GM12872 (cell line): Measurements from ENCODE around the gene FAM3B.

ENCODE experiments used
- TF ChIP-seq, protein P1 (sequence below): IDR thresholded peaks from 3 replicates; pipeline ENCODE4 v1.5.1; 2011; ENCODE audit warnings: low read depth, mild to moderate bottlenecking, low read length, moderate library complexity; ENCODE audit not compliant: insufficient read depth

FAM3B gene

DNA sequence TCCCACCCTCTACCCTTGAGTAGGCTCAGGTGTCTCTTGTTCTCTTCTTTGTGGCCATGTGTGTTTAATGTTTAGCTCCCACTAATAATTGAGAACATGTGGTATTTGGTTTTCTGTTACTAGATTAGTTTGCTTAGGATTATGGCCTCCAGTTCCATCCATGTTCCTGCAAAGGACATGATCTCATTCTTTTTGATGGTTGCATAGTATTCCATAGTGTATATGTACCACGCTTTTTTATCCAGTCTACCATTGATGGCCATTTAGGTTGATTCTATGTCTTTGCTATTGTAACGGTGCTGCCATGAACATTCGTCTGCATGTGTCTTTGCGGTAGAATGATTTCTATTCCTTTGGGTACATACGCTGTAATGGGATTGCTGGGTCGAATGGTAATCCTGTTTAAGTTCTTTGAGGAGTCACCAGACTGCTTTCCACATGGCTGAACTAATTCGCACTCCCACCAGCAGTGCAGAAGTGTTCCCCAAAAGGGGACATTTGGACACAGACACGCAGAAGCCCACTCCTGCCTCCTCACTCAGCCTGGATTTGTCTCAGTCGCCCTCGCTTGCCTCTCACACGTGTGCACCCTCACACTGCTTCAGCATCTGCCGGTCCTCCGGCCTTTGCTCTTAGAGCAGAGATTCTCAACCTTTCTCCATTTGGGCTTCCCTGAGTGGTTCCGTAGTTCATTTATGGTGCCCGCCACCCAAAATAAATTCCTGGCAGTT lies 48.9 kb downstream of the FAM3B start:
- TF ChIP-seq, protein P1, sequence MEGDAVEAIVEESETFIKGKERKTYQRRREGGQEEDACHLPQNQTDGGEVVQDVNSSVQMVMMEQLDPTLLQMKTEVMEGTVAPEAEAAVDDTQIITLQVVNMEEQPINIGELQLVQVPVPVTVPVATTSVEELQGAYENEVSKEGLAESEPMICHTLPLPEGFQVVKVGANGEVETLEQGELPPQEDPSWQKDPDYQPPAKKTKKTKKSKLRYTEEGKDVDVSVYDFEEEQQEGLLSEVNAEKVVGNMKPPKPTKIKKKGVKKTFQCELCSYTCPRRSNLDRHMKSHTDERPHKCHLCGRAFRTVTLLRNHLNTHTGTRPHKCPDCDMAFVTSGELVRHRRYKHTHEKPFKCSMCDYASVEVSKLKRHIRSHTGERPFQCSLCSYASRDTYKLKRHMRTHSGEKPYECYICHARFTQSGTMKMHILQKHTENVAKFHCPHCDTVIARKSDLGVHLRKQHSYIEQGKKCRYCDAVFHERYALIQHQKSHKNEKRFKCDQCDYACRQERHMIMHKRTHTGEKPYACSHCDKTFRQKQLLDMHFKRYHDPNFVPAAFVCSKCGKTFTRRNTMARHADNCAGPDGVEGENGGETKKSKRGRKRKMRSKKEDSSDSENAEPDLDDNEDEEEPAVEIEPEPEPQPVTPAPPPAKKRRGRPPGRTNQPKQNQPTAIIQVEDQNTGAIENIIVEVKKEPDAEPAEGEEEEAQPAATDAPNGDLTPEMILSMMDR: no peak

DNA sequence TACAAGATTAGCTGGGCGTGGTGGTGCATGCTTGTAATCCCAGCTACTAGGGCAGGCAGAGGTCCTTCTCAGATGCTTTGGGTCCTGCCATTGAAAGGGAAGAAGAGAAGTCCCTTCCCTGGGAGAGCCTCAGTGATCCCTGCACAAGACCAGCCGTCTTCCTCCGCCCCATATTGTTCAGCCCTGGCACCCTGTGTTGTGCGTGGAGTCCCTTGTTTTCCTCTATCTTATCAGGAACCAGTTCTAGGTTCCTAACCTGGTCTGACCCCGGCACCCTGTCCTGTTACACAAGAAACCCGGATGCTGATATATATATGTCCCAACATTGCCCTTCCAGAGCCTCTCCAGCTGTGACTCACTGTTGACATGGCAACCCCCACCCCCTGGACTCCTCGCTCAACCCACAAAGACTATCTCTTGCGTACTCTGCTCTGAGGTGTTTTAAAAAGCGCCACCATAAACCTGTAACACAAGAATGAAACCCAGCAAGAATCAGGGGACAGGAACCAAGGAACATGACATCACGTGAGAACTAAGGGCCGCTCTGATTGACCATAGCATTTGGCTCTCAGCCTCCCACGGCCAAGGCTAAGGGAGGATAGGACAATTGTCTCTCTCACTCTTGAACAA lies 50.0 kb downstream of the FAM3B start:
- TF ChIP-seq, protein P1: no peak

- TF ChIP-seq, protein P1: no peak
These were observed 50.8 kb downstream of the FAM3B start for GRCh38 chr21:41367301-41367944.

DNA sequence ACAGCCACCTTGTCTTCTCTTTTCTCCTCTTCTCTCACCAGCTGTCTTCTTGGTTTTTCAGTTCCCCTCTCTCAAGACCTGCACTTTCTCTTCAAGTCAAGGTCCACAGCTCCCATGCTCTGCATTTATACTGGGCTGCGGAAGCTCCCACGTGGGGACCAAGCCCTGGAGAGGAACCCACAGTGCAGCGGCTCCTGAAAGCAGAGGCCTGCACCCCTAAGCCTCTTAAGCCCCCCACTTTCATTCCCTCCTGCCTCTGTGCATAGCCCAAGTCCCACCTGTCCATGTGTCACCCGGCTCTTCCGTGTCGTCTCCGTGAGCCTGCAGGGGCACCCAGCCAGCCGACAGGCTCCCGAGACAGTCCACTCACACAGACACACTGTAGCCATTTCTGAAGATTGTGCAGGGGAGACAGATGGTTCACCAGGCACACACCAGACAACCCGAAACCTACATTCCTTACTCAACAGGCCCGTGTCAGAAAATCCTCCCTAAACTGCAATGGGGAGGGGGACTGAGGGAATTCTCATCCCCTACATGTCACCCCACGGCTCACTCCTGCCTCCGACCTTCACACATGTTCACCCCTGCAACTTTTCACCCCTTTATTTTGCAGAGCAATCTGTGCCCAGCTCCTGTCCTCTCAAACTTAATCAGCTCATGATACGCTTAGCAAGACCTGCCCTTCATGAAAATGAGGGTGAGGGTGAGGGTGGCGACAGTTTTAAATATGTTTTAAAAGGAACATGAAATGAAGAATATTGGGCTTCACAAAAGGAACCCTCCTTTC lies 51.5 kb downstream of the FAM3B start:
- TF ChIP-seq, protein P1: no peak

- TF ChIP-seq, protein P1: no peak
These were observed 52.1 kb downstream of the FAM3B start for GRCh38 chr21:41368735-41369104.

DNA sequence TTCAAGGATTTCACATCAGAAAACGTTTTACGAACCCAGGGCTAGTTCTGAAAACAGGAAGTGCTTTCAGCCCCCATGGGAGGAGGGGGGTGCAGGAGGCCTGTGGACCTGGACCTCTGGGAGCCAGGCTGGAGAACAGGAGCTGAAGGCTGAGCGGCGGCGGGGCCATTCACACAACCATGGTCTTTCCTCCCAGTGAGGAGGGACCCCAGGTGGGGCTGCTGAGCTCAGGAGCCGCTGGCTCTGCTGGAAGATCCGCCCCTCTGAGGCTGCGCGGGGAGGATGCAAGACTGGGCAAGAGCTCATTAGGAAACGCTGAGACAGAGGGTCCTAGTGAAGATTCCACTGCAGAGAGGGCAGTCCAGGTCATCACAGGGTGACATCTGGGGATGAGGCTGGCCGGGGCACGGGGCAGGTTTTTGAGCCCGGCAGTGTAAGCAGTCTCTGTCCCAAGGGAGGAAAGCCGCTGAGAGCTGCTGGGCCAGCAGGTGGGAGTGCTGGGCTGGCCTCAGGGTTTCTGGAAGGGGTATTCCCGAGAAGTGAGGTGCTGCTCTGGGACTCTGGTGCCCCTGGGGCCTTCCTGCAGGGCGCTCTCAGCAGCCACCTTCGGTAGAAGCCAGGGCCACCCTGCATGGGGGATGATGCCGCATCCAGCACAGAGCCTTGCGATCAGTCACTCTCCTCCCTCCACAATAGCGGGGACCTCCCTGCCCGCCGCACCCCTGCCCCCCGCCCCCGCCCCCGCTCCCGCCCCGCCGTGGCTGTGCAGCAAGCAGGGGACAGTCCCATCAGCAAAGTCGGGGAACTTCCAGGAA lies 52.7 kb downstream of the FAM3B start:
- TF ChIP-seq, protein P1: peak; percentile 38; the same call in 1 of the 3 replicates
